Parathyroid adenoma (tissue), 2 donors: ENCODE results near the gene HMX1.

Experiments used
- H2AFZ ChIP-seq: fragments of 300-600 bp; sonication (generic); one replicate; pipeline ENCODE4 v1.7.0; 2017; ENCODE audit warnings: antibody characterized with exemption, mild to moderate bottlenecking
- H3K27ac ChIP-seq: fragments of 300-600 bp; sonication (generic); one replicate; pipeline ENCODE4 v1.7.0; 2017
- H3K27me3 ChIP-seq: fragments of 300-600 bp; sonication (generic); one replicate; pipeline ENCODE4 v1.7.0; 2017; ENCODE audit warnings: low read length; ENCODE audit not compliant: control insufficient read depth, insufficient read depth
- H3K36me3 ChIP-seq: fragments of 300-600 bp; sonication (generic); one replicate; pipeline ENCODE4 v1.7.0; 2017; ENCODE audit warnings: low read length; ENCODE audit not compliant: control insufficient read depth, insufficient read depth
- H3K4me1 ChIP-seq: fragments of 300-600 bp; sonication (generic); one replicate; pipeline ENCODE4 v1.7.0; 2017; ENCODE audit warnings: control low read depth
- H3K4me2 ChIP-seq: fragments of 300-600 bp; sonication (generic); one replicate; pipeline ENCODE4 v1.7.0; 2017; ENCODE audit warnings: low read length
- H3K4me3 ChIP-seq: fragments of 300-600 bp; sonication (generic); one replicate; pipeline ENCODE4 v1.7.0; 2017; ENCODE audit warnings: low read depth, low read length
- H3K79me2 ChIP-seq: fragments of 300-600 bp; sonication (generic); one replicate; pipeline ENCODE4 v1.7.0; 2017; ENCODE audit warnings: control low read depth
- H3K9ac ChIP-seq: fragments of 300-600 bp; sonication (generic); one replicate; pipeline ENCODE4 v1.7.0; 2017; ENCODE audit warnings: mild to moderate bottlenecking
- H3K9me3 ChIP-seq: fragments of 300-600 bp; sonication (generic); one replicate; pipeline ENCODE4 v1.7.0; 2017; ENCODE audit warnings: low read length; ENCODE audit not compliant: control insufficient read depth
- TF ChIP-seq, protein P1 (sequence below): fragments of 300-600 bp; sonication (generic); IDR thresholded peaks from one replicate; pipeline ENCODE4 v1.7.0; 2017; ENCODE audit warnings: antibody characterized with exemption, mild to moderate bottlenecking
- donor health status: primary hyperparathyroidism.

Gene HMX1

DNA sequence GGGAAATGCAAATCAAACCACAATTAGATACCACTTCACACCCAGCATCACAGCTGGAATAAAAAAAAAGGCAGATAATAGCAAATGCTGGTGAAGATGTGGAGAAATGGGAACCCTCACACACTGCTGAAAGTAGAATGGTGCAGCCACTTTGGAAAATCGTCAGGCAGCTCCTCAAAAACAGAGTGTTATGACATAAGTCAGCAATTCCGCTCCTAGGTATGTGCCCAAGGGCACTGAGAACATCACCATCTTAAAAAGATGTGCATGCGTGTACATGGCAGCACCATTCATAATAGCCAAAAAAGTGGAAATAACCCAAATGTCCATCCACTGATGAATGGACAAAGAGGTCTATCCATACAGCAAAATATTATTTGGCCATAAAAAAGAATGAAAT, 28.0 kb downstream of the HMX1 start:
- no peaks in the 10 kb centered on the region for H3K36me3 ChIP-seq
- H3K27me3 ChIP-seq: peaks cover 11% of the 10 kb centered on the region

DNA sequence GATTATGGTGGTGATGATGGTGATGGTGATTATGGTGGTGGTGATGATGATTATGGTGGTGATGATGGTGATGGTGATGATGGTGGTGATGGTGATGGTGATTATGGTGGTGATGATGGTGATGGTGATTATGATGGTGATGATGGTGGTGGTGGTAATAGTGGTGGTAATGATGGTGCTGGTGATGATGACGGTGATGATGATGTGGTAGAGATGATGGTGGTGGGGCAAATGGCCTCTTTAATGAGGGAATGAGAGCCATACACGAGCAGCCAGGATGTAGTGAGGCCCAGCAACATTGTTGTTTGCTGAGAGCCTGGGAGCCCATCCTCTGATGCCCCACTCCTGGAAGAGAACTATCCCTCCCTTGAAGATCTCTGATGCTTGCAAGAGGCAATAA, 29.0 kb downstream of the HMX1 start:
- no peak overlapping the region for H3K9ac ChIP-seq
- H2AFZ ChIP-seq: no peak overlapping the region
- H3K4me2 ChIP-seq: no peak overlapping the region
- H3K27ac ChIP-seq: no peak overlapping the region
- peaks cover 8% of the 10 kb centered on the region for H3K27me3 ChIP-seq
- no peaks in the 10 kb centered on the region for H3K36me3 ChIP-seq
- TF ChIP-seq, protein P1, sequence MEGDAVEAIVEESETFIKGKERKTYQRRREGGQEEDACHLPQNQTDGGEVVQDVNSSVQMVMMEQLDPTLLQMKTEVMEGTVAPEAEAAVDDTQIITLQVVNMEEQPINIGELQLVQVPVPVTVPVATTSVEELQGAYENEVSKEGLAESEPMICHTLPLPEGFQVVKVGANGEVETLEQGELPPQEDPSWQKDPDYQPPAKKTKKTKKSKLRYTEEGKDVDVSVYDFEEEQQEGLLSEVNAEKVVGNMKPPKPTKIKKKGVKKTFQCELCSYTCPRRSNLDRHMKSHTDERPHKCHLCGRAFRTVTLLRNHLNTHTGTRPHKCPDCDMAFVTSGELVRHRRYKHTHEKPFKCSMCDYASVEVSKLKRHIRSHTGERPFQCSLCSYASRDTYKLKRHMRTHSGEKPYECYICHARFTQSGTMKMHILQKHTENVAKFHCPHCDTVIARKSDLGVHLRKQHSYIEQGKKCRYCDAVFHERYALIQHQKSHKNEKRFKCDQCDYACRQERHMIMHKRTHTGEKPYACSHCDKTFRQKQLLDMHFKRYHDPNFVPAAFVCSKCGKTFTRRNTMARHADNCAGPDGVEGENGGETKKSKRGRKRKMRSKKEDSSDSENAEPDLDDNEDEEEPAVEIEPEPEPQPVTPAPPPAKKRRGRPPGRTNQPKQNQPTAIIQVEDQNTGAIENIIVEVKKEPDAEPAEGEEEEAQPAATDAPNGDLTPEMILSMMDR: no peak
- no peaks in the 10 kb centered on the region for H3K9me3 ChIP-seq
- H3K4me1 ChIP-seq: no peaks in the 10 kb centered on the region
- H3K4me3 ChIP-seq: no peak overlapping the region
- no peaks in the 10 kb centered on the region for H3K79me2 ChIP-seq

More for the DNA sequence above, 28.0 kb downstream of the HMX1 start:
- H2AFZ ChIP-seq: no peak overlapping the region
- H3K4me2 ChIP-seq: no peak overlapping the region
- H3K4me3 ChIP-seq: no peak overlapping the region
- no peaks in the 10 kb centered on the region for H3K79me2 ChIP-seq
- no peak overlapping the region for H3K27ac ChIP-seq
- no peaks in the 10 kb centered on the region for H3K4me1 ChIP-seq
- no peaks in the 10 kb centered on the region for H3K9me3 ChIP-seq
- TF ChIP-seq, protein P1: no peak
- no peak overlapping the region for H3K9ac ChIP-seq

DNA sequence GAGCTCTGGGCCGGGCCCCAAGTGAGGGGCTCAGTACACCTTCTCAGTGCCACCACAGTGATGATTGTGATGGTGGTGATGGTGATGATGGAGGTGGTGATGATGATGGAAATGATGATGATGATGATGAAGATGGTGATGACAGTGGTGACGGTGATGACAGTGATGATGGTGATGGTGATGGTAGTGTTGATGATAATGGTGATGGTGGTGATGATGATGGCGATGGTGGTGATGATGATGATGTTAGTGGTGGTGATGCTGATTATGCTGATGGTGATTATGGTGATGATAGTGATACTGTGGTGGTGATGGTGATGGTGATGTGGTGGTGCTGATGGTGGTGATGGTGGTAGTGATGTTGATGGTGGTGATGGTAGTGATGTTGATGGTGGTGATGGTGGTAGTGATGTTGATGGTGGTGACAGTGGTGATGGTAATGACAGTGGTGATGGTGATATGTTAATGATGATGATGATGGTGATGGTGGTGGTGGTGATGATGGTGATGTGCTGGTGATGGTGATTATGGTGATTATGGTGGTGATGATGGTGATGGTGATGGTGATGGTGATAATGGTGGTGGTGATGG, 29.9 kb downstream of the HMX1 start:
- Histone ChIP-seq H3K4me2 (no peak overlapping the region), H2AFZ (no peak overlapping the region), H3K27ac (no peak overlapping the region), H3K9ac (no peak overlapping the region), H3K4me1 (no peaks in the 10 kb centered on the region), H3K9me3 (no peaks in the 10 kb centered on the region), H3K27me3 (peaks cover 4% of the 10 kb centered on the region), H3K4me3 (no peak overlapping the region), H3K79me2 (no peaks in the 10 kb centered on the region), H3K36me3 (no peaks in the 10 kb centered on the region)
- TF ChIP-seq, protein P1: no peak

DNA sequence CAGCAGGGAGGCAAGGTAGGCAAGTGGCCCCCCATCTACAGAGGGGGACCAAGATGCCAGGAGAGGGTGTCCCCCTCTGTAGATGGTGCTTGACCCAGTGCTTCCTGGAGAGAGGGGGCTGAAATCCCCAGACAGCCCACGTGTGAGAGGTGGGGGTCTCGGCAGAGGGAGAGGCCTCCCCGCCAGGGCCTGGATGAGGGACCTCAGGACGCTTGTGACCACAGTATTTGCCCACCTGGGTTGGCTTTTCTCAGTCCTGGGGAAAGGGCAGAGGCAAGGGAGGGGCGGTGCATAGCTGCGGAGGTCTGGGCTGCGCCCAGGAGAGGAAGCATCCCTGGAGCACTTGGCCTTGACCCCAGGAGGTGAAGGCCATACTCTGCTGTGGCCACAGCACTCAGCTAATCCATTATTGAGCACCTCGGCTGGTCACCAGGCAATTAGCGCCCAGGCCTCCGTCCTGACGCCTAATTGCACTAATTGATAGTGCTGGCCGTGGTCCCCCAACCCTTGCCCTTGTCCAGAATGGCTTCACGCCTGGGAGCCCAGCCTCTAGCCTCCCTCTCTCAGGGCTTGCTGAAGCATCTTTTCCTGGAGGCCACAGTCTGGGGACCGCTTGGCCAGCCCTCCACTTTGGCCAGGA, 30.7 kb downstream of the HMX1 start:
- H3K36me3 ChIP-seq: no peaks in the 10 kb centered on the region
- H3K4me1 ChIP-seq: no peaks in the 10 kb centered on the region
- H3K4me3 ChIP-seq: no peak overlapping the region
- H3K27me3 ChIP-seq: peaks cover 4% of the 10 kb centered on the region
- H3K27ac ChIP-seq: no peak overlapping the region
- TF ChIP-seq, protein P1: no peak
- H2AFZ ChIP-seq: no peak overlapping the region
- no peaks in the 10 kb centered on the region for H3K79me2 ChIP-seq
- H3K9me3 ChIP-seq: no peaks in the 10 kb centered on the region
- H3K4me2 ChIP-seq: no peak overlapping the region
- H3K9ac ChIP-seq: no peak overlapping the region
